GM12878 (cell line): ENCODE results near the gene IL13RA2. TPM values are rescaled to one million over a fixed set of nuclear protein-coding genes. Genes with fewer than 3 reads are reported as not detected.

Source experiments
- ATAC-seq: fragments of 200-7000 bp; cut with Tn5 transposase; 3 replicates; pipeline ENCODE4 v1.9.1; 2020; ENCODE audit warnings: mild to moderate bottlenecking, moderate library complexity
- BruUV-seq: library from RNA; stranded (reverse); fragments of 400-500 nt; replicated peaks from 2 replicates; lab custom pipeline; 2021; lab: Mats Ljungman, UMichigan
- CTCF ChIA-PET: fragments of 300-600 bp; sonication (Branson Sonifier 250); formaldehyde crosslinking; extraction: SDS; loops from one replicate; lab custom pipeline; 2021; ENCODE audit warnings: inconsistent platforms; lab: Yijun Ruan, JAX
- POLR2A ChIA-PET: fragments of 350-600 bp; formaldehyde crosslinking; extraction: SDS; loops from one replicate; lab custom pipeline; 2021; ENCODE audit warnings: inconsistent platforms; lab: Charles Lee
- RAD21 ChIA-PET: fragments of 300-600 bp; sonication (Branson Sonifier 250); formaldehyde crosslinking; loops from one replicate; lab custom pipeline; 2023; ENCODE audit warnings: antibody characterized with exemption; ENCODE audit not compliant: unreplicated experiment; lab: Charles Lee
- SMC1A ChIA-PET: fragments of 300-600 bp; sonication (Branson Sonifier 250); formaldehyde crosslinking; loops from one replicate; lab custom pipeline; 2023; ENCODE audit not compliant: unreplicated experiment, uncharacterized antibody; lab: Charles Lee
- DNase-seq: peaks from one replicate; pipeline ENCODE4 v3.0.0-alpha.2; 2011; ENCODE audit warnings: low read depth, low spot score
- FAIRE-seq: peaks from 3 replicates; lab custom pipeline; 2011; peaks lifted over from hg19 to GRCh38; lab: Jason Lieb, UNC
- H2AFZ ChIP-seq: 2 replicates; pipeline ENCODE4 v1.6.0; 2011; ENCODE audit warnings: low read depth, low read length, control low read depth; ENCODE audit not compliant: control insufficient read depth
- H3K27ac ChIP-seq: 2 replicates; pipeline ENCODE4 v1.5.1; 2011; ENCODE audit warnings: control low read depth; ENCODE audit not compliant: control insufficient read depth, insufficient read depth
- H3K27me3 ChIP-seq, 2 experiments: replicated peaks in 1 of 2; 2 replicates each; pipeline versions ENCODE4 v1.6.0 to v1.6.1; 2011; ENCODE audit warnings: low read length in 1 of 2; ENCODE audit not compliant: control insufficient read depth in 2 of 2, insufficient read depth in 2 of 2
- H3K36me3 ChIP-seq, 2 experiments: 2 replicates each; pipeline ENCODE4 v1.5.1; 2011; ENCODE audit warnings: low read length in 1 of 2; ENCODE audit not compliant: control insufficient read depth in 2 of 2, insufficient read depth in 2 of 2
- H3K4me1 ChIP-seq: 2 replicates; pipeline ENCODE4 v1.6.1; 2011; ENCODE audit warnings: mild to moderate bottlenecking, low read length, moderate library complexity, mixed read lengths; ENCODE audit not compliant: control insufficient read depth, insufficient read depth
- H3K4me2 ChIP-seq: 2 replicates; pipeline ENCODE4 v1.6.0; 2011; ENCODE audit warnings: control low read depth; ENCODE audit not compliant: control insufficient read depth, insufficient read depth
- H3K4me3 ChIP-seq: fragments of 200-600 bp; sonication (generic); 2 replicates; pipeline ENCODE4 v1.5.1; 2016
- H3K79me2 ChIP-seq: 2 replicates; pipeline ENCODE4 v1.6.0; 2011; ENCODE audit warnings: low read length; ENCODE audit not compliant: control insufficient read depth, insufficient read depth
- H3K9ac ChIP-seq: 2 replicates; pipeline ENCODE4 v1.8.0; 2011; ENCODE audit warnings: low read length, control low read depth, mixed read lengths; ENCODE audit not compliant: control insufficient read depth, insufficient read depth
- H3K9me3 ChIP-seq: replicated peaks from 3 replicates; pipeline ENCODE4 v1.5.1; 2011; ENCODE audit warnings: mild to moderate bottlenecking, low read length; ENCODE audit not compliant: control insufficient read depth, insufficient read depth
- H4K20me1 ChIP-seq: 2 replicates; pipeline ENCODE4 v1.6.0; 2011; ENCODE audit not compliant: control insufficient read depth, insufficient read depth
- CEBPB ChIP-seq, 2 experiments: fragments of 150-350 bp in 1 of 2; IDR thresholded peaks; 2 replicates each; pipeline ENCODE4 v1.6.1; 2012 to 2014; ENCODE audit warnings: low read depth in 2 of 2, low read length in 2 of 2, borderline replicate concordance in 1 of 2, inconsistent platforms in 1 of 2
- EP300 ChIP-seq, 2 experiments: fragments of 150-350 bp in 1 of 2; IDR thresholded peaks; 2 replicates each; pipeline ENCODE4 v1.6.1; 2011 to 2012; ENCODE audit warnings: low read depth in 2 of 2, low read length in 2 of 2, borderline replicate concordance in 1 of 2, improper control_type of control experiment in 1 of 2, inconsistent platforms in 1 of 2; ENCODE audit not compliant: control insufficient read depth in 1 of 2
- GABPA ChIP-seq: IDR thresholded peaks from 2 replicates; pipeline ENCODE4 v1.6.1; 2014; ENCODE audit warnings: antibody characterized with exemption, low read depth, mild to moderate bottlenecking, inconsistent platforms
- JUND ChIP-seq: IDR thresholded peaks from 2 replicates; pipeline ENCODE4 v1.6.1; 2012; ENCODE audit warnings: low read depth, mild to moderate bottlenecking, low read length, improper control_type of control experiment, moderate library complexity
- KDM1A ChIP-seq: fragments of 200-600 bp; sonication (generic); IDR thresholded peaks from 2 replicates; pipeline ENCODE4 v1.6.1; 2016; ENCODE audit warnings: borderline replicate concordance
- MTA2 ChIP-seq: fragments of 450-650 bp; IDR thresholded peaks from 2 replicates; pipeline ENCODE4 v1.6.1; 2016; ENCODE audit warnings: low read depth, mild to moderate bottlenecking, moderate library complexity
- RAD21 ChIP-seq: IDR thresholded peaks from 2 replicates; pipeline ENCODE4 v1.6.1; 2011; ENCODE audit warnings: mild to moderate bottlenecking, low read depth, low read length, moderate library complexity; ENCODE audit not compliant: insufficient read depth
- SPI1 ChIP-seq: IDR thresholded peaks from 2 replicates; pipeline ENCODE4 v1.6.1; 2011; ENCODE audit warnings: low read depth, mild to moderate bottlenecking, low read length, moderate library complexity, borderline replicate concordance; ENCODE audit not compliant: insufficient read depth
- SUPT20H ChIP-seq: IDR thresholded peaks from 2 replicates; pipeline ENCODE4 v1.6.1; 2011; ENCODE audit warnings: low read depth, mild to moderate bottlenecking, low read length, moderate library complexity, borderline replicate concordance; ENCODE audit not compliant: control insufficient read depth
- TCF7 ChIP-seq: IDR thresholded peaks from 2 replicates; pipeline ENCODE4 v1.6.1; 2014; ENCODE audit warnings: antibody characterized with exemption, borderline replicate concordance
- ZBTB40 ChIP-seq: fragments of 450-650 bp; IDR thresholded peaks from 2 replicates; pipeline ENCODE4 v1.6.1; 2016; ENCODE audit warnings: mild to moderate bottlenecking, moderate library complexity, borderline replicate concordance
- ZNF207 ChIP-seq: fragments of 450-650 bp; IDR thresholded peaks from 2 replicates; pipeline ENCODE4 v1.6.1; 2014; ENCODE audit warnings: antibody characterized with exemption, mild to moderate bottlenecking, borderline replicate concordance
- ZNF384 ChIP-seq: IDR thresholded peaks from 2 replicates; pipeline ENCODE4 v1.6.1; 2012; ENCODE audit warnings: low read depth, mild to moderate bottlenecking, low read length, improper control_type of control experiment, borderline replicate concordance
- WGBS: methylation state at CpG from one replicate; pipeline ENCODE4 v1.1.6; 2016; ENCODE audit warnings: low lambda C conversion rate; ENCODE audit not compliant: insufficient replicate concordance, insufficient coverage; ENCODE audit errors: missing lambda C conversion rate; 5-methylcytosine and 5-hydroxymethylcytosine counted together
- in situ Hi-C: fragments of 300-500 bp; cut with MboI; formaldehyde crosslinking; loops from 9 replicates; pipeline ENCODE4 v1.14.3; 2018; ENCODE audit warnings: mixed read lengths
- intact Hi-C: fragments of 100-400 bp; cut with micrococcal nuclease; formaldehyde crosslinking; loops from one replicate; pipeline ENCODE4 v1.14.2; 2022; ENCODE audit not compliant: unreplicated experiment
- polyA plus RNA-seq, 11 experiments: library from polyadenylated mRNA; depleted of rRNA in 4 of 11; unstranded in 6 of 11; stranded (reverse) in 5 of 11; fragments of >200 nt; fragmentation: Nextera tagmentation in 4 of 11; fragmentation: Illumina TruSeq in 1 of 11; extraction: Ambion mirVana in 4 of 11; extraction: Trizol in 1 of 11; gene quantifications; 1 replicate in 1 of 11; 2 replicates in 10 of 11; pipeline versions ENCODE4 v1.2.1 to v1.2.3, GENCODE V29; 2011 to 2016; ENCODE audit warnings: inconsistent platforms in 2 of 11, missing spikeins in 2 of 11, low read depth in 1 of 11
- total RNA-seq, 4 experiments: library from RNA; depleted of rRNA in 3 of 4; stranded (reverse); fragments of >200 nt in 3 of 4; fragmentation: Illumina TruSeq in 1 of 4; extraction: Trizol in 1 of 4; gene quantifications; 2 replicates each; pipeline versions ENCODE4 v1.2.1 to v1.2.3, GENCODE V29; 2013 to 2021
- TF ChIP-seq, protein P1 (sequence below), 3 experiments: IDR thresholded peaks in 2 of 3; conservative IDR thresholded peaks in 1 of 3; 2 replicates each; pipeline ENCODE4 v1.5.1; 2011; ENCODE audit warnings: low read depth in 3 of 3, low read length in 3 of 3, mild to moderate bottlenecking in 3 of 3, control low read depth in 2 of 3, moderate library complexity in 2 of 3, inconsistent platforms in 1 of 3, mixed read lengths in 1 of 3; ENCODE audit not compliant: control insufficient read depth in 2 of 3, insufficient read depth in 1 of 3; ENCODE audit errors: extremely low read depth in 1 of 3
- TF ChIP-seq, protein P2 (sequence below): IDR thresholded peaks from 2 replicates; pipeline ENCODE4 v1.6.1; 2012; ENCODE audit warnings: low read length, inconsistent platforms

Gene IL13RA2
- total and polyA plus RNA-seq, 10 of the 15 experiments (the other 5 are each of a cell fraction or from before 2014, with no cell fraction given), result 0.08 TPM; not detected in 9

DNA sequence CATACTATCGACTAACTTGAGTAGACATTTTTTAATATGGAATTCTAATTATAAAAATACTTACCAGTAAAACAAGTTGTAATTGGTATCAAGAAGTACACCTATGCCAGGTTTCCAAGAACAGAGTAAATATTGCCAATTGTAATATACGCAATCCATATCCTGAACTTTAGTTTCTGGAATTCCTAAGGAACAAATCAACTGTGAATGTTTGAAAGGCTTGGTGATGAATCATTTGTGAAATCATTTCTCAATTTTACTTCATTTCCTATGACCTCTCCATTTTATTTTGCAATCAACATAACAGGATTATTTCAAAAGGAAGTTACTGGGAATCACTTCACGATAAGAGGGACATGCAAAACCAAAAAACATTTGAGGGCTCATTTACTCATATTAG is 3.7 kb downstream of the IL13RA2 start:
- DNase-seq (no peak), FAIRE-seq (no peak), ATAC-seq (no peak)
- SMC1A ChIA-PET, result no interaction called here
- no peak overlapping the region for H2AFZ ChIP-seq
- POLR2A ChIA-PET, result no interaction called here
- H3K79me2 ChIP-seq, result no peaks in the 10 kb centered on the region
- 36% methylated on average over 3 of the region's 3 CpGs for WGBS
- H3K36me3 ChIP-seq, result no peaks in the 10 kb centered on the region
- H3K9me3 ChIP-seq, result no peaks in the 10 kb centered on the region
- no peaks in the 10 kb centered on the region for H4K20me1 ChIP-seq
- intact Hi-C loops, result no loop called here
- H3K27me3 ChIP-seq, result no peaks in the 10 kb centered on the region
- RAD21 ChIA-PET, result no interaction called here
- no peak overlapping the region for H3K9ac ChIP-seq
- no peaks in the 10 kb centered on the region for H3K4me1 ChIP-seq
- H3K4me2 ChIP-seq, result no peak overlapping the region
- CTCF ChIA-PET, result no interaction called here
- no peak overlapping the region for H3K27ac ChIP-seq
- in situ Hi-C loops, result no loop called here
- no peak overlapping the region for H3K4me3 ChIP-seq
- BruUV-seq, result no TSS peak
- TF ChIP-seq TCF7 (no peak), ZBTB40 (no peak), EP300 (IDR thresholded peaks at IDR 0.05; ENCODE audit: borderline replicate concordance in 1 of 2, control insufficient read depth in 1 of 2, low read depth in 2 of 2, low read length in 2 of 2) (no peak), RAD21 (no peak), SPI1 (no peak), CEBPB (IDR thresholded peaks at IDR 0.05; ENCODE audit: borderline replicate concordance in 1 of 2, low read depth in 2 of 2, low read length in 2 of 2) (no peak), KDM1A (no peak), GABPA (no peak), JUND (no peak), ZNF207 (no peak), ZNF384 (no peak), SUPT20H (no peak), MTA2 (no peak)
- TF ChIP-seq, protein P1, sequence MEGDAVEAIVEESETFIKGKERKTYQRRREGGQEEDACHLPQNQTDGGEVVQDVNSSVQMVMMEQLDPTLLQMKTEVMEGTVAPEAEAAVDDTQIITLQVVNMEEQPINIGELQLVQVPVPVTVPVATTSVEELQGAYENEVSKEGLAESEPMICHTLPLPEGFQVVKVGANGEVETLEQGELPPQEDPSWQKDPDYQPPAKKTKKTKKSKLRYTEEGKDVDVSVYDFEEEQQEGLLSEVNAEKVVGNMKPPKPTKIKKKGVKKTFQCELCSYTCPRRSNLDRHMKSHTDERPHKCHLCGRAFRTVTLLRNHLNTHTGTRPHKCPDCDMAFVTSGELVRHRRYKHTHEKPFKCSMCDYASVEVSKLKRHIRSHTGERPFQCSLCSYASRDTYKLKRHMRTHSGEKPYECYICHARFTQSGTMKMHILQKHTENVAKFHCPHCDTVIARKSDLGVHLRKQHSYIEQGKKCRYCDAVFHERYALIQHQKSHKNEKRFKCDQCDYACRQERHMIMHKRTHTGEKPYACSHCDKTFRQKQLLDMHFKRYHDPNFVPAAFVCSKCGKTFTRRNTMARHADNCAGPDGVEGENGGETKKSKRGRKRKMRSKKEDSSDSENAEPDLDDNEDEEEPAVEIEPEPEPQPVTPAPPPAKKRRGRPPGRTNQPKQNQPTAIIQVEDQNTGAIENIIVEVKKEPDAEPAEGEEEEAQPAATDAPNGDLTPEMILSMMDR (IDR thresholded peaks at IDR 0.05 in 2 of 3, conservative IDR thresholded peaks at IDR 0.05 in 1 of 3; ENCODE audit: control insufficient read depth in 2 of 3, extremely low read depth in 1 of 3, insufficient read depth in 1 of 3, low read depth in 3 of 3, low read length in 3 of 3), result no peak
- TF ChIP-seq, protein P2, sequence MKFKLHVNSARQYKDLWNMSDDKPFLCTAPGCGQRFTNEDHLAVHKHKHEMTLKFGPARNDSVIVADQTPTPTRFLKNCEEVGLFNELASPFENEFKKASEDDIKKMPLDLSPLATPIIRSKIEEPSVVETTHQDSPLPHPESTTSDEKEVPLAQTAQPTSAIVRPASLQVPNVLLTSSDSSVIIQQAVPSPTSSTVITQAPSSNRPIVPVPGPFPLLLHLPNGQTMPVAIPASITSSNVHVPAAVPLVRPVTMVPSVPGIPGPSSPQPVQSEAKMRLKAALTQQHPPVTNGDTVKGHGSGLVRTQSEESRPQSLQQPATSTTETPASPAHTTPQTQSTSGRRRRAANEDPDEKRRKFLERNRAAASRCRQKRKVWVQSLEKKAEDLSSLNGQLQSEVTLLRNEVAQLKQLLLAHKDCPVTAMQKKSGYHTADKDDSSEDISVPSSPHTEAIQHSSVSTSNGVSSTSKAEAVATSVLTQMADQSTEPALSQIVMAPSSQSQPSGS, result no peak
